HG03025 (cell line): ENCODE data around the gene CKS1B.

ENCODE experiments used
- ATAC-seq: cut with Tn5 transposase; IDR thresholded peaks from one replicate; pipeline ENCODE4 v1.9.1; 2021; ENCODE audit warnings: mild to moderate bottlenecking, moderate library complexity; ENCODE audit not compliant: unreplicated experiment, low FRiP score

Gene CKS1B

GRCh38 chr1:154999571-155000410 lies 25.3 kb downstream of the CKS1B start:
- ATAC-seq: no peak

- ATAC-seq: no peak
Measured at GRCh38 chr1:155000411-155000725, 25.9 kb downstream of the CKS1B start.

GRCh38 chr1:155000726-155001424 lies 26.4 kb downstream of the CKS1B start:
- ATAC-seq: no peak

GRCh38 chr1:155001425-155001674 lies 26.9 kb downstream of the CKS1B start:
- no peak for ATAC-seq

- no peak for ATAC-seq
Measured at GRCh38 chr1:155001675-155002463, 27.4 kb downstream of the CKS1B start.

GRCh38 chr1:155002464-155003226 lies 28.2 kb downstream of the CKS1B start, which contains the start of gene ZBTB7B:
TSS of gene ZBTB7B (plus strand) at chr1:155002802. CDS start at chr1:155014661, 11,859 bp downstream.
- no peak for ATAC-seq

- no peak for ATAC-seq
Measured at GRCh38 chr1:155003227-155003765, 28.8 kb downstream of the CKS1B start.

GRCh38 chr1:155003766-155004351 lies 29.4 kb downstream of the CKS1B start:
- no peak for ATAC-seq

GRCh38 chr1:155004352-155005075 lies 30.0 kb downstream of the CKS1B start:
- ATAC-seq: no peak

GRCh38 chr1:155005076-155006011 lies 30.9 kb downstream of the CKS1B start:
- no peak for ATAC-seq

- no peak for ATAC-seq
Measured at GRCh38 chr1:155006601-155007101, 32.2 kb downstream of the CKS1B start.

- ATAC-seq: no peak
Measured at GRCh38 chr1:155007251-155007828, 32.9 kb downstream of the CKS1B start.

- no peak for ATAC-seq
Measured at GRCh38 chr1:155008015-155008941, 33.8 kb downstream of the CKS1B start.

GRCh38 chr1:155009221-155009711 lies 34.8 kb downstream of the CKS1B start:
- no peak for ATAC-seq

GRCh38 chr1:155009742-155010141 lies 35.3 kb downstream of the CKS1B start:
- ATAC-seq: no peak

- ATAC-seq: no peak
Measured at GRCh38 chr1:155010211-155010918, 35.9 kb downstream of the CKS1B start.
